ENCODE measurements around the gene ZDHHC21. TPM values are rescaled to one million over a fixed set of nuclear protein-coding genes. Genes with fewer than 3 reads are reported as not detected.

ZDHHC21 gene
- total and polyA plus RNA-seq, 2 of the 8 experiments (the other 6 are each of a cell fraction or from before 2014, with no cell fraction given) = 1.9 to 6.0 TPM

- Histone ChIP-seq H3K56ac (replicated peaks; ENCODE audit: insufficient read length, low read depth, low read length) (no peak overlapping the region), H2BK120ac (replicated peaks; ENCODE audit: low read depth, low read length) (no peak overlapping the region), H4K20me1 (replicated peaks in 1 of 2; ENCODE audit: control insufficient read depth in 1 of 2, insufficient read depth in 2 of 2, low read length in 2 of 2) (no peaks in the 10 kb centered on the region), H4K8ac (ENCODE audit: extremely low read depth, insufficient read depth, low read length) (no peak overlapping the region), H4K91ac (replicated peaks; ENCODE audit: insufficient read length, low read length) (no peak overlapping the region), H3K18ac (ENCODE audit: extremely low read depth, low read length) (no peak overlapping the region), H3K27me3 (replicated peaks in 1 of 4; ENCODE audit: control insufficient read depth in 3 of 4, extremely low read depth in 1 of 4, insufficient read depth in 3 of 4, low read length in 3 of 4) (no peaks in the 10 kb centered on the region), H3K36me3 (ENCODE audit: control insufficient read depth in 2 of 4, insufficient read depth in 4 of 4, low read length in 3 of 4) (no peaks in the 10 kb centered on the region), H3K4me3 (ENCODE audit: extremely low read depth in 1 of 4, insufficient read depth in 2 of 4, low read depth in 3 of 4, low read length in 4 of 4) (no peak overlapping the region), H3K9me3 (ENCODE audit: insufficient read depth in 2 of 2, low read depth in 1 of 2, low read length in 1 of 2) (no peaks in the 10 kb centered on the region; a peak in 1 of 4 replicates), H2AFZ (ENCODE audit: low read length) (no peak overlapping the region), H3K79me2 (ENCODE audit: control insufficient read depth in 1 of 2, insufficient read depth in 2 of 2, low read length in 2 of 2) (no peaks in the 10 kb centered on the region), H3K4me2 (ENCODE audit: insufficient read depth in 1 of 2, low read depth in 2 of 2, low read length in 2 of 2) (no peak overlapping the region), H2BK12ac (ENCODE audit: low read depth, low read length) (no peak overlapping the region), H3K4me1 (replicated peaks in 1 of 4; ENCODE audit: control insufficient read depth in 3 of 4, insufficient read depth in 4 of 4, low read length in 3 of 4) (peaks cover 0 to 2% (median 0%) of the 10 kb centered on the region in 4 experiments; a peak in 1 of 7 replicates), H2BK15ac (ENCODE audit: low read length) (no peak overlapping the region), H2BK20ac (ENCODE audit: low read length) (no peak overlapping the region), H4K5ac (ENCODE audit: insufficient read length, low read depth, low read length) (no peak overlapping the region), H2AK5ac (ENCODE audit: low read depth, low read length) (no peak overlapping the region), H3K14ac (ENCODE audit: insufficient read length) (no peak overlapping the region), H3K79me1 (ENCODE audit: low read depth, low read length) (no peaks in the 10 kb centered on the region), H3K4ac (replicated peaks; ENCODE audit: insufficient read length, low read depth, low read length) (no peak overlapping the region), H3K9ac (replicated peaks in 1 of 4; ENCODE audit: extremely low read depth in 1 of 4, low read depth in 3 of 4, low read length in 3 of 4) (no peak overlapping the region), H3K27ac (ENCODE audit: low read depth, low read length) (no peak overlapping the region), H2BK5ac (ENCODE audit: low read depth, low read length) (no peak overlapping the region), H3K23me2 (ENCODE audit: low read depth, low read length) (no peaks in the 10 kb centered on the region), H3K23ac (ENCODE audit: insufficient read length) (no peak overlapping the region)
- FAIRE-seq (no peak), DNase-seq (ENCODE audit: low read depth in 1 of 2, low spot score in 2 of 2) (no peak)
- ChIA-PET CTCF (ENCODE audit: partially characterized antibody) (interaction anchor here (0.8 kb wide), 1 partner anchor 14 kb away, joined by 3 read pairs; no protein-coding TSS in a partner anchor), POLR2A (ENCODE audit: partially characterized antibody) (no interaction called here)
- WGBS, 2 experiments (ENCODE audit: extremely low coverage in 1 of 2, insufficient coverage in 1 of 2, insufficient read length in 1 of 2, insufficient replicate concordance in 2 of 2, low coverage in 1 of 2, low lambda C conversion rate in 2 of 2, missing lambda C conversion rate in 1 of 2) = 88% methylated on average over 5 of the region's 5 CpGs; no CpG with 5 or more reads in 1 of the 2 experiments
- no peak for TF ChIP-seq RNF2 (IDR thresholded peaks at IDR 0.05; ENCODE audit: borderline replicate concordance, low read depth, low read length, missing control alignments, poor library complexity, severe bottlenecking)
- TF ChIP-seq RFX5 (IDR thresholded peaks at IDR 0.05; ENCODE audit: borderline replicate concordance, low read depth, low read length) = no peak
- no peak for TF ChIP-seq CEBPB (IDR thresholded peaks at IDR 0.05; ENCODE audit: low read depth, low read length)
These were observed 13.4 kb upstream of the ZDHHC21 start for GRCh38 chr9:14706530-14707140.
